Duodenal mucosa (tissue), 2 donors: Measurements from ENCODE around the gene KIRREL2.

ENCODE experiments used
- H3K27ac ChIP-seq: one replicate; pipeline ENCODE4 v1.7.0; 2013; ENCODE audit warnings: low read depth, low read length
- H3K27me3 ChIP-seq, 2 donors: one replicate each; pipeline ENCODE4 v1.7.0; 2013; ENCODE audit warnings: low read length in 2 of 2, control low read depth in 1 of 2; ENCODE audit not compliant: insufficient read depth in 2 of 2, control insufficient read depth in 1 of 2
- H3K36me3 ChIP-seq, 2 donors: one replicate each; pipeline ENCODE4 v1.7.0; 2013; ENCODE audit warnings: low read length in 2 of 2, control low read depth in 1 of 2; ENCODE audit not compliant: insufficient read depth in 2 of 2, control insufficient read depth in 1 of 2
- H3K4me1 ChIP-seq, 2 donors: one replicate each; pipeline ENCODE4 v1.7.0; 2013; ENCODE audit warnings: low read length in 2 of 2, control low read depth in 1 of 2; ENCODE audit not compliant: insufficient read depth in 2 of 2, control insufficient read depth in 1 of 2
- H3K4me3 ChIP-seq, 2 donors: one replicate each; pipeline ENCODE4 v1.7.0; 2013; ENCODE audit warnings: low read length in 2 of 2, low read depth in 1 of 2
- H3K9ac ChIP-seq, 2 donors: one replicate each; pipeline ENCODE4 v1.7.0; 2013; ENCODE audit warnings: low read length in 2 of 2, low read depth in 1 of 2
- H3K9me3 ChIP-seq, 2 donors: one replicate each; pipeline ENCODE4 v1.7.0; 2013; ENCODE audit warnings: low read length in 2 of 2, control low read depth in 1 of 2; ENCODE audit not compliant: control insufficient read depth in 1 of 2

Gene KIRREL2

GRCh38 chr19:35915443-35915842, 58.7 kb downstream of the KIRREL2 start:
- Histone ChIP-seq H3K27ac (no peak overlapping the region), H3K9me3 (no peaks in the 10 kb centered on the region), H3K27me3 (no peaks in the 10 kb centered on the region), H3K36me3 (no peaks in the 10 kb centered on the region), H3K4me3 (no peak overlapping the region), H3K9ac (no peak overlapping the region), H3K4me1 (no peaks in the 10 kb centered on the region)
